WTC11 (cell line): ENCODE results near the gene RAPGEF3. TPM values are rescaled to one million over a fixed set of nuclear protein-coding genes. Genes with fewer than 3 reads are reported as not detected.

Source experiments
- ATAC-seq: fragments of 200-7000 bp; cut with Tn5 transposase; 2 replicates; pipeline ENCODE4 v1.10.0; 2021; ENCODE audit warnings: mild to moderate bottlenecking, moderate library complexity
- CTCF ChIA-PET: fragments of 300-600 bp; sonication (Branson Sonifier 250); formaldehyde crosslinking; loops from one replicate; lab custom pipeline; 2021; ENCODE audit warnings: antibody characterized with exemption; lab: Charles Lee
- POLR2A ChIA-PET: fragments of 350-600 bp; sonication (Branson Sonifier 250); formaldehyde crosslinking; loops from one replicate; lab custom pipeline; 2021; ENCODE audit warnings: antibody characterized with exemption; lab: Charles Lee
- DNase-seq: peaks from one replicate; pipeline ENCODE4 v3.0.0; 2021; ENCODE audit warnings: low spot score
- H3K27ac Mint-ChIP-seq: 2 replicates; pipeline ENCODE4 v1.8.0; 2021; ENCODE audit warnings: mixed read lengths
- H3K27me3 Mint-ChIP-seq: 2 replicates; pipeline ENCODE4 v1.8.0; 2021; ENCODE audit warnings: low read depth, mild to moderate bottlenecking, moderate library complexity, mixed read lengths
- H3K36me3 Mint-ChIP-seq: 2 replicates; pipeline ENCODE4 v1.8.0; 2021; ENCODE audit warnings: mixed read lengths
- H3K4me1 Mint-ChIP-seq: 2 replicates; pipeline ENCODE4 v1.8.0; 2022; ENCODE audit warnings: mixed read lengths
- H3K4me3 Mint-ChIP-seq: 2 replicates; pipeline ENCODE4 v1.8.0; 2021; ENCODE audit warnings: mild to moderate bottlenecking, moderate library complexity, mixed read lengths
- H3K9me3 Mint-ChIP-seq: 2 replicates; pipeline ENCODE4 v1.8.0; 2021; ENCODE audit warnings: mixed read lengths
- CREM ChIP-seq: sonication (generic); formaldehyde crosslinking; IDR thresholded peaks from 2 replicates; pipeline ENCODE4 v1.8.1; 2022; ENCODE audit warnings: mild to moderate bottlenecking, missing genetic modification reagents, moderate library complexity
- E2F1 ChIP-seq: sonication (generic); formaldehyde crosslinking; IDR thresholded peaks from 2 replicates; pipeline ENCODE4 v1.8.0; 2022; ENCODE audit warnings: mild to moderate bottlenecking, missing genetic modification reagents
- FOXJ3 ChIP-seq: sonication (generic); formaldehyde crosslinking; IDR thresholded peaks from 2 replicates; pipeline ENCODE4 v1.9.0; 2021; ENCODE audit warnings: missing genetic modification reagents, mild to moderate bottlenecking, borderline replicate concordance
- FOXP1 ChIP-seq: sonication (generic); formaldehyde crosslinking; IDR thresholded peaks from 2 replicates; pipeline ENCODE4 v1.8.0; 2022; ENCODE audit warnings: missing genetic modification reagents, mild to moderate bottlenecking, moderate library complexity, borderline replicate concordance
- GTF2I ChIP-seq: fragments of 250-450 bp; sonication (Bioruptor Pico); conservative IDR thresholded peaks from 2 replicates; pipeline ENCODE4 v1.4.0; 2021; ENCODE audit warnings: mild to moderate bottlenecking
- MYBL2 ChIP-seq: sonication (generic); formaldehyde crosslinking; IDR thresholded peaks from 2 replicates; pipeline ENCODE4 v1.8.1; 2023; ENCODE audit warnings: mild to moderate bottlenecking, moderate library complexity, missing genetic modification reagents
- PREB ChIP-seq: sonication (generic); formaldehyde crosslinking; IDR thresholded peaks from 2 replicates; pipeline ENCODE4 v1.8.1; 2022; ENCODE audit warnings: mild to moderate bottlenecking, missing genetic modification reagents, moderate library complexity, borderline replicate concordance
- SMAD3 ChIP-seq: sonication (generic); formaldehyde crosslinking; IDR thresholded peaks from 2 replicates; pipeline ENCODE4 v1.8.0; 2022; ENCODE audit warnings: missing genetic modification reagents, mild to moderate bottlenecking, borderline replicate concordance
- TEAD1 ChIP-seq: sonication (generic); formaldehyde crosslinking; IDR thresholded peaks from 2 replicates; pipeline ENCODE4 v1.8.0; 2022; ENCODE audit warnings: mild to moderate bottlenecking, missing genetic modification reagents
- ZBTB21 ChIP-seq: sonication (generic); formaldehyde crosslinking; IDR thresholded peaks from 2 replicates; pipeline ENCODE4 v1.8.1; 2023; ENCODE audit warnings: mild to moderate bottlenecking, missing genetic modification reagents, borderline replicate concordance
- ZNF232 ChIP-seq: sonication (generic); formaldehyde crosslinking; IDR thresholded peaks from 2 replicates; pipeline ENCODE4 v1.8.0; 2022; ENCODE audit warnings: mild to moderate bottlenecking, missing genetic modification reagents
- ZNF281 ChIP-seq: sonication (generic); formaldehyde crosslinking; IDR thresholded peaks from 2 replicates; pipeline ENCODE4 v1.8.0; 2023; ENCODE audit warnings: mild to moderate bottlenecking, missing genetic modification reagents
- ZNF423 ChIP-seq: fragments of 250-450 bp; sonication (Bioruptor Pico); IDR thresholded peaks from 2 replicates; pipeline ENCODE4 v2.1.2; 2022; ENCODE audit warnings: mild to moderate bottlenecking, moderate library complexity
- total RNA-seq: library from RNA; stranded (reverse); gene quantifications from 3 replicates; pipeline ENCODE4 v1.2.3, GENCODE V29; 2021
- TF ChIP-seq, protein P1 (sequence below): fragments of 250-450 bp; sonication (Bioruptor Pico); IDR thresholded peaks from 2 replicates; pipeline ENCODE4 v1.9.0; 2021; ENCODE audit warnings: mild to moderate bottlenecking
- TF ChIP-seq, protein P2 (sequence below): sonication (generic); formaldehyde crosslinking; IDR thresholded peaks from 2 replicates; pipeline ENCODE4 v1.8.1; 2023; ENCODE audit warnings: mild to moderate bottlenecking, missing genetic modification reagents
- TF ChIP-seq, protein P3 (sequence below): sonication (generic); formaldehyde crosslinking; IDR thresholded peaks from 2 replicates; pipeline ENCODE4 v1.8.1; 2022; ENCODE audit warnings: low read depth, missing genetic modification reagents, borderline replicate concordance
- TF ChIP-seq, protein P4 (sequence below): fragments of 250-450 bp; sonication (Bioruptor Pico); IDR thresholded peaks from 2 replicates; pipeline ENCODE4 v1.9.0; 2021; ENCODE audit warnings: moderate library complexity, mild to moderate bottlenecking, inconsistent platforms, borderline replicate concordance
- TF ChIP-seq, protein P5 (sequence below): sonication (generic); formaldehyde crosslinking; IDR thresholded peaks from 2 replicates; pipeline ENCODE4 v1.8.0; 2022; ENCODE audit warnings: missing genetic modification reagents

Gene RAPGEF3
- total RNA-seq, 1 experiment from 2014 or later, result 13.3 TPM

GRCh38 chr12:47709671-47710070 is 49.0 kb downstream of the RAPGEF3 start:
- ChIA-PET CTCF (interaction anchor here (0.9 kb wide), 1 partner anchor 129 kb away, joined by 3 read pairs; no protein-coding TSS in a partner anchor), POLR2A (no interaction called here)
- DNase-seq, result no peak
- TF ChIP-seq ZNF232 (CRISPR knock-in tag) (no peak), MYBL2 (CRISPR knock-in tag) (no peak), E2F1 (CRISPR knock-in tag) (no peak), FOXP1 (no peak)
- TF ChIP-seq, protein P1, sequence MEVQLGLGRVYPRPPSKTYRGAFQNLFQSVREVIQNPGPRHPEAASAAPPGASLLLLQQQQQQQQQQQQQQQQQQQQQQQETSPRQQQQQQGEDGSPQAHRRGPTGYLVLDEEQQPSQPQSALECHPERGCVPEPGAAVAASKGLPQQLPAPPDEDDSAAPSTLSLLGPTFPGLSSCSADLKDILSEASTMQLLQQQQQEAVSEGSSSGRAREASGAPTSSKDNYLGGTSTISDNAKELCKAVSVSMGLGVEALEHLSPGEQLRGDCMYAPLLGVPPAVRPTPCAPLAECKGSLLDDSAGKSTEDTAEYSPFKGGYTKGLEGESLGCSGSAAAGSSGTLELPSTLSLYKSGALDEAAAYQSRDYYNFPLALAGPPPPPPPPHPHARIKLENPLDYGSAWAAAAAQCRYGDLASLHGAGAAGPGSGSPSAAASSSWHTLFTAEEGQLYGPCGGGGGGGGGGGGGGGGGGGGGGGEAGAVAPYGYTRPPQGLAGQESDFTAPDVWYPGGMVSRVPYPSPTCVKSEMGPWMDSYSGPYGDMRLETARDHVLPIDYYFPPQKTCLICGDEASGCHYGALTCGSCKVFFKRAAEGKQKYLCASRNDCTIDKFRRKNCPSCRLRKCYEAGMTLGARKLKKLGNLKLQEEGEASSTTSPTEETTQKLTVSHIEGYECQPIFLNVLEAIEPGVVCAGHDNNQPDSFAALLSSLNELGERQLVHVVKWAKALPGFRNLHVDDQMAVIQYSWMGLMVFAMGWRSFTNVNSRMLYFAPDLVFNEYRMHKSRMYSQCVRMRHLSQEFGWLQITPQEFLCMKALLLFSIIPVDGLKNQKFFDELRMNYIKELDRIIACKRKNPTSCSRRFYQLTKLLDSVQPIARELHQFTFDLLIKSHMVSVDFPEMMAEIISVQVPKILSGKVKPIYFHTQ (CRISPR knock-in tag), result no peak
- Mint-ChIP-seq H3K27ac (no peak overlapping the region), H3K4me3 (no peak overlapping the region), H3K4me1 (peaks cover 12% of the 10 kb centered on the region), H3K27me3 (peaks cover 21% of the 10 kb centered on the region), H3K36me3 (no peaks in the 10 kb centered on the region), H3K9me3 (no peaks in the 10 kb centered on the region)
- no peak for ATAC-seq

DNA sequence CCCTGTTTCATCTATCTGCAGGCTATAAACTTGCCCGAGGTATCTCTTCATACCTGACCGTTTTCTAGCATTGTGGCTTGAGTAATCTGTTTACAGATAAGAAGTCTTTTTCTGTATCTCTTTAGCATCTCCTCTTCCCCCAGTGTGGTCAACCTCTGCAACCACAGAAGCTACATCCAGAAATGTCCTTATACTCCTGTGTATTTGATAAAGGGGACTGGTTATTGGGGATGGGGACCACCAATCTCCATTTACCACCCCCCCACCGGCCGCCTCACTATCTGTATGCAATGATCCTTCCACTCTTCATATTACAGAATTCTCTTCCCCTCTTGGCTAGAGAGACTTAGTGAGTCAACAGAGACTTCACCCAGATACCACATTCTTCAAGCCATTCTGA is 49.4 kb downstream of the RAPGEF3 start:
- ChIA-PET POLR2A (no interaction called here), CTCF (interaction anchor here (0.9 kb wide), 1 partner anchor 129 kb away, joined by 3 read pairs; no protein-coding TSS in a partner anchor)
- H3K4me3 Mint-ChIP-seq, result no peak overlapping the region
- no peaks in the 10 kb centered on the region for H3K9me3 Mint-ChIP-seq
- H3K27ac Mint-ChIP-seq, result no peak overlapping the region
- TF ChIP-seq TEAD1 (CRISPR knock-in tag) (no peak), SMAD3 (no peak), ZBTB21 (CRISPR knock-in tag) (no peak), ZNF281 (CRISPR knock-in tag) (no peak), ZNF423 (no peak), CREM (no peak), FOXJ3 (CRISPR knock-in tag) (no peak), PREB (no peak), GTF2I (CRISPR knock-in tag) (no peak)
- TF ChIP-seq, protein P2, sequence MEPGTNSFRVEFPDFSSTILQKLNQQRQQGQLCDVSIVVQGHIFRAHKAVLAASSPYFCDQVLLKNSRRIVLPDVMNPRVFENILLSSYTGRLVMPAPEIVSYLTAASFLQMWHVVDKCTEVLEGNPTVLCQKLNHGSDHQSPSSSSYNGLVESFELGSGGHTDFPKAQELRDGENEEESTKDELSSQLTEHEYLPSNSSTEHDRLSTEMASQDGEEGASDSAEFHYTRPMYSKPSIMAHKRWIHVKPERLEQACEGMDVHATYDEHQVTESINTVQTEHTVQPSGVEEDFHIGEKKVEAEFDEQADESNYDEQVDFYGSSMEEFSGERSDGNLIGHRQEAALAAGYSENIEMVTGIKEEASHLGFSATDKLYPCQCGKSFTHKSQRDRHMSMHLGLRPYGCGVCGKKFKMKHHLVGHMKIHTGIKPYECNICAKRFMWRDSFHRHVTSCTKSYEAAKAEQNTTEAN (CRISPR knock-in tag), result no peak
- TF ChIP-seq, protein P3, sequence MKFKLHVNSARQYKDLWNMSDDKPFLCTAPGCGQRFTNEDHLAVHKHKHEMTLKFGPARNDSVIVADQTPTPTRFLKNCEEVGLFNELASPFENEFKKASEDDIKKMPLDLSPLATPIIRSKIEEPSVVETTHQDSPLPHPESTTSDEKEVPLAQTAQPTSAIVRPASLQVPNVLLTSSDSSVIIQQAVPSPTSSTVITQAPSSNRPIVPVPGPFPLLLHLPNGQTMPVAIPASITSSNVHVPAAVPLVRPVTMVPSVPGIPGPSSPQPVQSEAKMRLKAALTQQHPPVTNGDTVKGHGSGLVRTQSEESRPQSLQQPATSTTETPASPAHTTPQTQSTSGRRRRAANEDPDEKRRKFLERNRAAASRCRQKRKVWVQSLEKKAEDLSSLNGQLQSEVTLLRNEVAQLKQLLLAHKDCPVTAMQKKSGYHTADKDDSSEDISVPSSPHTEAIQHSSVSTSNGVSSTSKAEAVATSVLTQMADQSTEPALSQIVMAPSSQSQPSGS (CRISPR knock-in tag), result no peak
- TF ChIP-seq, protein P4, sequence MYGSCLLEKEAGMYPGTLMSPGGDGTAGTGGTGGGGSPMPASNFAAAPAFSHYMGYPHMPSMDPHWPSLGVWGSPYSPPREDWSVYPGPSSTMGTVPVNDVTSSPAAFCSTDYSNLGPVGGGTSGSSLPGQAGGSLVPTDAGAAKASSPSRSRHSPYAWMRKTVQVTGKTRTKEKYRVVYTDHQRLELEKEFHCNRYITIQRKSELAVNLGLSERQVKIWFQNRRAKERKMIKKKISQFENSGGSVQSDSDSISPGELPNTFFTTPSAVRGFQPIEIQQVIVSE (CRISPR knock-in tag), result no peak
- TF ChIP-seq, protein P5, sequence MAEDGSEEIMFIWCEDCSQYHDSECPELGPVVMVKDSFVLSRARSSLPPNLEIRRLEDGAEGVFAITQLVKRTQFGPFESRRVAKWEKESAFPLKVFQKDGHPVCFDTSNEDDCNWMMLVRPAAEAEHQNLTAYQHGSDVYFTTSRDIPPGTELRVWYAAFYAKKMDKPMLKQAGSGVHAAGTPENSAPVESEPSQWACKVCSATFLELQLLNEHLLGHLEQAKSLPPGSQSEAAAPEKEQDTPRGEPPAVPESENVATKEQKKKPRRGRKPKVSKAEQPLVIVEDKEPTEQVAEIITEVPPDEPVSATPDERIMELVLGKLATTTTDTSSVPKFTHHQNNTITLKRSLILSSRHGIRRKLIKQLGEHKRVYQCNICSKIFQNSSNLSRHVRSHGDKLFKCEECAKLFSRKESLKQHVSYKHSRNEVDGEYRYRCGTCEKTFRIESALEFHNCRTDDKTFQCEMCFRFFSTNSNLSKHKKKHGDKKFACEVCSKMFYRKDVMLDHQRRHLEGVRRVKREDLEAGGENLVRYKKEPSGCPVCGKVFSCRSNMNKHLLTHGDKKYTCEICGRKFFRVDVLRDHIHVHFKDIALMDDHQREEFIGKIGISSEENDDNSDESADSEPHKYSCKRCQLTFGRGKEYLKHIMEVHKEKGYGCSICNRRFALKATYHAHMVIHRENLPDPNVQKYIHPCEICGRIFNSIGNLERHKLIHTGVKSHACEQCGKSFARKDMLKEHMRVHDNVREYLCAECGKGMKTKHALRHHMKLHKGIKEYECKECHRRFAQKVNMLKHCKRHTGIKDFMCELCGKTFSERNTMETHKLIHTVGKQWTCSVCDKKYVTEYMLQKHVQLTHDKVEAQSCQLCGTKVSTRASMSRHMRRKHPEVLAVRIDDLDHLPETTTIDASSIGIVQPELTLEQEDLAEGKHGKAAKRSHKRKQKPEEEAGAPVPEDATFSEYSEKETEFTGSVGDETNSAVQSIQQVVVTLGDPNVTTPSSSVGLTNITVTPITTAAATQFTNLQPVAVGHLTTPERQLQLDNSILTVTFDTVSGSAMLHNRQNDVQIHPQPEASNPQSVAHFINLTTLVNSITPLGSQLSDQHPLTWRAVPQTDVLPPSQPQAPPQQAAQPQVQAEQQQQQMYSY (CRISPR knock-in tag), result no peak
- H3K27me3 Mint-ChIP-seq, result peaks cover 18% of the 10 kb centered on the region
- no peak for DNase-seq
- peaks cover 12% of the 10 kb centered on the region for H3K4me1 Mint-ChIP-seq
- no peaks in the 10 kb centered on the region for H3K36me3 Mint-ChIP-seq
- no peak for ATAC-seq
